Ovary (tissue), 9 donors: ENCODE results near the gene NOVA2. TPM values are rescaled to one million over a fixed set of nuclear protein-coding genes. Genes with fewer than 3 reads are reported as not detected.

ENCODE experiments used
- DNase-seq, 5 donors: peaks; one replicate each; pipeline ENCODE4 v3.0.0-alpha.2; 2019 to 2020
- H3K27ac ChIP-seq, 2 donors: fragments of 200-600 bp; one replicate each; pipeline versions ENCODE4 v1.5.1 to v1.8.0; 2019 to 2022
- H3K27me3 ChIP-seq: fragments of 200-600 bp; one replicate; pipeline ENCODE4 v1.8.0; 2022
- H3K36me3 ChIP-seq: fragments of 200-600 bp; sonication (generic); one replicate; pipeline ENCODE4 v1.5.1; 2019
- H3K4me1 ChIP-seq: one replicate; pipeline ENCODE4 v1.8.1; 2013; ENCODE audit warnings: mild to moderate bottlenecking, moderate library complexity; ENCODE audit not compliant: insufficient read depth
- H3K4me3 ChIP-seq: fragments of 200-600 bp; sonication (generic); one replicate; pipeline ENCODE4 v1.5.1; 2017
- H3K9me3 ChIP-seq, 2 donors: fragments of 200-600 bp in 1 of 2; sonication (generic) in 1 of 2; one replicate each; pipeline versions ENCODE4 v1.5.1 to v1.8.1; 2013 to 2019; ENCODE audit warnings: mild to moderate bottlenecking in 1 of 2, moderate library complexity in 1 of 2
- EP300 ChIP-seq: sonication (generic); formaldehyde crosslinking; IDR thresholded peaks from one replicate; pipeline ENCODE4 v1.6.1; 2017; ENCODE audit warnings: antibody characterized with exemption
- POLR2A ChIP-seq: fragments of 450-650 bp; IDR thresholded peaks from one replicate; pipeline ENCODE4 v1.6.1; 2017; ENCODE audit warnings: antibody characterized with exemption, mild to moderate bottlenecking, moderate library complexity
- WGBS, 3 donors: extraction: QIAGEN DNeasy Blood & Tissue Kit in 1 of 3; methylation state at CpG; one replicate each; pipeline versions ENCODE4 v1.1.5 to v1.1.7; 2013 to 2017; 5-methylcytosine and 5-hydroxymethylcytosine counted together
- intact Hi-C, 4 donors: fragments of 100-400 bp; cut with DNase I; formaldehyde crosslinking; loops; one replicate each; pipeline versions ENCODE4 v1.11.0 to v1.15.1; 2022 to 2023
- polyA plus RNA-seq, 2 donors: library from polyadenylated mRNA; stranded (reverse); fragments of 200-250 nt in 1 of 2; fragments of 350-450 nt in 1 of 2; fragmentation: Illumina TruSeq in 1 of 2; extraction: RNeasy Lipid Tissue Mini Kit (QIAGEN cat#74804) in 1 of 2; gene quantifications; one replicate each; pipeline ENCODE4 v1.2.3, GENCODE V29; 2013 to 2014
- total RNA-seq, 7 donors: library from RNA; depleted of rRNA in 2 of 7; stranded (reverse); fragments of >200 nt in 2 of 7; fragmentation: NEBNext Ultra II Directional in 3 of 7; extraction: Animal tissue kit (Norgen Biotek cat#: 25700) in 3 of 7; gene quantifications; one replicate each; pipeline versions ENCODE4 v1.1.0 to v1.2.4, GENCODE V29; 2016 to 2023
- TF ChIP-seq, protein P1 (sequence below), 3 donors: fragments of 450-650 bp in 2 of 3; fragments of 200-600 bp in 1 of 3; IDR thresholded peaks; one replicate each; pipeline versions ENCODE4 v1.5.1 to v1.8.0; 2016 to 2022; ENCODE audit warnings: antibody characterized with exemption in 3 of 3, mild to moderate bottlenecking in 1 of 3
- donor health status: DM: no; HTN: no; CAD: no; lungs with moderate emphysema.
- donor health status: DM: no; HTN: no; CAD: no.
- donor health status: Bipolar disorder and iron deficiency.
- donor health status: DM: yes; HTN: yes; CAD: no.
- donor health status: DM: no; HTN: no; CAD: no.
- donor health status: DM: yes; HTN: yes; CAD: no.

Gene NOVA2
- total and polyA plus RNA-seq, 9 donors, result 0.23 to 4.8 (median 2.2) TPM

DNA sequence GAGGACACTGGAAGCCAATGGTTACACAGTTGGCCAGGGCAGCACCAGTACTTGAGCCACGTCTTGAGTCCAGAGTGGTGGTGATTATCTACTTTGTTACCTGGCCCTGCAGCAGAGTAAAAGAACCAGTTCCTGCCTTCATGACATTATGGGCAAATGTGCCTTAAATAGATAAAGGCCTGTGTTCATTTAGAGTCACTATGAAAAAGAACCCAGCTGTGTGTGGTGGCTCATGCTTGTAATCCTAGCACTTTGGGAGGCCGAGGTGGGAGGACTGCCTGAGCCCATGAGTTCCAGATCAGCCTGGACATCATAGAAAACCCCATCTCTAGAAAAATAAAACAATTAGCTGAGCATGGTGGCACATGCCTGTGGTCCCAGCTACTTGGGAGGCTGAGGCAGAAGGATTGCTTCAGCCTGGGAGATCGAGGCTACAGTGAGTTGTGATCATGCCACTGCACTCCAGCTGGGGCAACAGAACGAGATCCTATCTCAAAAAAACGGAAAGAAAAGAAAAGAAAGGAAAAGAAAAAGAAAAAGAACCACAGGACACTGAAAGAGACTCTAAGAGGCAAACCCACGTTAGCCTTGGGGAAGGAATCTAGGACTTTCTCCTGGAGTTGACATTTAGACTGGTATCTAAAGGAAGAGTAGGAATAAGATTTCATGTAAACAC, 84.3 kb downstream of the NOVA2 start:
- no peaks in the 10 kb centered on the region for H3K36me3 ChIP-seq
- no peaks in the 10 kb centered on the region for H3K9me3 ChIP-seq
- no peak for DNase-seq
- H3K4me3 ChIP-seq, result no peak overlapping the region
- TF ChIP-seq POLR2A (no peak), EP300 (no peak)
- TF ChIP-seq, protein P1, sequence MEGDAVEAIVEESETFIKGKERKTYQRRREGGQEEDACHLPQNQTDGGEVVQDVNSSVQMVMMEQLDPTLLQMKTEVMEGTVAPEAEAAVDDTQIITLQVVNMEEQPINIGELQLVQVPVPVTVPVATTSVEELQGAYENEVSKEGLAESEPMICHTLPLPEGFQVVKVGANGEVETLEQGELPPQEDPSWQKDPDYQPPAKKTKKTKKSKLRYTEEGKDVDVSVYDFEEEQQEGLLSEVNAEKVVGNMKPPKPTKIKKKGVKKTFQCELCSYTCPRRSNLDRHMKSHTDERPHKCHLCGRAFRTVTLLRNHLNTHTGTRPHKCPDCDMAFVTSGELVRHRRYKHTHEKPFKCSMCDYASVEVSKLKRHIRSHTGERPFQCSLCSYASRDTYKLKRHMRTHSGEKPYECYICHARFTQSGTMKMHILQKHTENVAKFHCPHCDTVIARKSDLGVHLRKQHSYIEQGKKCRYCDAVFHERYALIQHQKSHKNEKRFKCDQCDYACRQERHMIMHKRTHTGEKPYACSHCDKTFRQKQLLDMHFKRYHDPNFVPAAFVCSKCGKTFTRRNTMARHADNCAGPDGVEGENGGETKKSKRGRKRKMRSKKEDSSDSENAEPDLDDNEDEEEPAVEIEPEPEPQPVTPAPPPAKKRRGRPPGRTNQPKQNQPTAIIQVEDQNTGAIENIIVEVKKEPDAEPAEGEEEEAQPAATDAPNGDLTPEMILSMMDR (IDR thresholded peaks at IDR 0.05), result no peak
- H3K4me1 ChIP-seq, result peaks cover 9% of the 10 kb centered on the region
- H3K27me3 ChIP-seq, result no peaks in the 10 kb centered on the region
- no peak overlapping the region for H3K27ac ChIP-seq
- 69 to 74% (median 71%) methylated on average over 6 of the region's 6 CpGs for WGBS, 3 donors
- intact Hi-C loops, result loop anchor here in 1 of 4 donors (10.0 kb wide), 1 partner anchor 75 kb away; the partner anchor contains the start of gene RSPH6A

DNA sequence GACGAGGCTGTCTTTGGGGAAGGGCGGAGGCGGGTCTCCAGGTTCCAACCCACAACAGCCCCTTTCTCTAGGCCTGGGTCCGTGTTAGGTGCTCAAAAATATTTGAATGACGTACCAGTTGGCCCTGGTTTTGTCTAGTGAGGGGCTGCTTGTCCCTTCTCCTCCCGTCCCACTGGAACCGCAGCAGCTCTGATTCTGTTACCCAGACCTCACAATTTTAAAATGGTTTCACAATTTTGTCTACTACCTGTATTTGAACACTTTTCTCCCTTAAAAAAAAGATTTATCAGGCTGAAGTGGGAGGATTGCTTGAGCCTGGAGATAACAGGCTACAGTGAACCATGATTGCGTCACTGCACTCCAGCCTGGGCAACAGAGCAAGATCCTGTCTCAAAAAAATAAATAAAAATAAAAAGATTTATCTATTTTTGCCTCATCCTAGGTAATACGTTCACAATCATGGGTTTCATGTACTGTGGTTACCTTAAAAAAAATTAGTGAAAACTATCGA, 86.4 kb downstream of the NOVA2 start:
- peak overlapping the region; percentile 51 for H3K4me3 ChIP-seq
- no peaks in the 10 kb centered on the region for H3K36me3 ChIP-seq
- intact Hi-C loops, result loop anchor here in 1 of 4 donors (10.0 kb wide), 1 partner anchor 72 kb away; the partner anchor contains the start of gene RSPH6A
- H3K27me3 ChIP-seq, result no peaks in the 10 kb centered on the region
- WGBS, 3 donors, result 22 to 25% (median 23%) methylated on average over 10 of the region's 10 CpGs
- TF ChIP-seq, protein P1 (IDR thresholded peaks at IDR 0.05), result no peak
- no peak for TF ChIP-seq POLR2A
- TF ChIP-seq EP300, result no peak
- peak overlapping the region; percentile 62 to 88 for H3K27ac ChIP-seq
- peaks cover 23% of the 10 kb centered on the region for H3K4me1 ChIP-seq
- H3K9me3 ChIP-seq, result no peaks in the 10 kb centered on the region
- peak in 1 of 5 donors; percentile 35 for DNase-seq

DNA sequence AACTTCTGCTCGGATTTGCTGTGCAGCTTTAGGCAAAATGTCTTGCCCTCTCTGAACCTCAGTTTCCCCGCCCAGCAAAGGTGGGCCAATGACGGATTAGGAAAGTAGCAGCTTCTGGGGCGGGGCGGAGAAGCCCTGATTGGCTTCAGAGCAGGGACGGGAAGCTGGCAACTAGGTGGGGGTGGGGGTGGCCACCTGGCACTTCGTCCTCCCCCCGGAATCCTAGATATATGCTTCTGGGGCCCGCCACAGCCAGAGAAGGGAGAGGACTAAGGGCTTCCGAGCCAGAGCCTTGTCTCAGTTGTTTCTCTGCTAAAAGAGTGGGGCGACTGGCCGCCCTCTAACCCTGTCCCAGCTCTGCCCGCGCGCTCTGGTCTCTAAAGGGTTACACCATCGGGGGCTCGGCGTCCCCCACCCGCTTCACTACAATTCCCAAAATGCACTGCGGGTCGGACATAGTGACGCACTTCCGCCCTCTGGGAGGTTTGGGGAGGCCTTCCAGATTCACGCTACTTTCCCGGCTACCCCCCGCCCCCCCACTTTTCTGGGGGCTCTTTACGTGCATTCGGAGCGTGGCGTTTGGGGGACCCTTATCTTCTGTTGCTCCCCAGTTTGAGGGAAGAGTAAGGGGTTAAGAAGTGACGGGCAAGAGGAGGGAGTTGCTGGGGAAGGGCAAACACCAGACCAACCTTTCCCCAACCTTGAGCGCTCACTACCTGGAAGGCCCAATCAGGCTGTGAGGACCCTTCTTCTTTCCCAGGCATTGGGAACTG, 87.1 kb downstream of the NOVA2 start:
- H3K27ac ChIP-seq, result peak overlapping the region; percentile 86 to 88
- no peaks in the 10 kb centered on the region for H3K9me3 ChIP-seq
- WGBS, 3 donors, result 0 to 1% (median 0%) methylated on average over 31 to 32 of the region's 32 CpGs
- TF ChIP-seq, protein P1 (IDR thresholded peaks at IDR 0.05), result peak in 1 of 3 donors; percentile 5
- TF ChIP-seq POLR2A (peak; percentile 84), EP300 (no peak)
- H3K27me3 ChIP-seq, result no peaks in the 10 kb centered on the region
- intact Hi-C loops, result loop anchor here in 1 of 4 donors (10.0 kb wide), 1 partner anchor 72 kb away; the partner anchor contains the start of gene RSPH6A
- peak overlapping the region; percentile 51 for H3K4me3 ChIP-seq
- no peaks in the 10 kb centered on the region for H3K36me3 ChIP-seq
- peaks cover 23% of the 10 kb centered on the region for H3K4me1 ChIP-seq
- DNase-seq, result peak; percentile 87 to 93 (median 92)

DNA sequence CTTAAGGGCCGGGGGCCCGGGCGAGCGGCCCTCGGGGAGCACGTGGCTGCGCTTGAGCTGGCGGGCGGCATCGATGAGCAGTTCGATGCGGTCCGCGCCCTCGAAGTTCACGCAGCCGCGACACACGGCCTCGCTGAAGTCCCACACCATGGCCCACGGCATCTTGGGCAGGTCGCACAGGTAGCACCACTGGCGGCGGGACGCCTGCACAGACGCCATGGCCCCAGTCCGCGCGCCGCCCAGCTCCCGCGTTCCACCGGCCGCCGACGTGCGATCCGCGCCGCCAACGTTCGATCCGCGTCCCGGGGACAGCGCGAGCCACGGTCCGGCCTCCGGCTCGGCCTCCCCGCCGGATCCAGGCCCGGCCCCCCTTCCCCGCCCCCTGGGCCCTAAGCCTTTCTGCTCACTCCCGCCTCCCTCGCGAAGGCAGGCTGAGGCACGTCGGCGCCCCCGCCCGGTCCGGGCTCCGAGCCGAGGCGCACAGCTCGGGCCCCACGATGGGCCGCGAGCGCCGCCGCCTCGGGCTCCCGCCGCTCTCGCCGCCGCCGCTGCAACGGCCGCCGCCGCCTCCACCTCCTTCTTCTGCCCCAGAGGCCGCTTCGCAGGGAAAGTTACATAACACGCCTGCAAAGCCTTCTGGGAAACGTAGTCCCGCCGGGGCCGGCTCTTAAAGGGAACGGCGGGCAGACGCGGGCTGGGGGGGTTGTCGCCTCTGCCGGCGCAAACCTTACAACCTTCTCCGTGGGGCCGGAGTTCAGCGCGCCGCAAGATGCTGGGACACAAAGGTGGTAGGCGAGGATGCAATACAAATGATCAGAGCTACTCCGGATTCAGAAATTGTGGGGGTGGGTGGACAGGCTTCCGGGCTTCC, 87.9 kb downstream of the NOVA2 start, which contains the start of gene IRF2BP1:
Gene IRF2BP1 (minus strand): TSS at position 586 of the 871 bp plus-strand sequence. CDS start 367 bp downstream, at position 219.
- H3K27ac ChIP-seq, result peak within 1 kb of the TSS; percentile 86 to 88
- H3K4me3 ChIP-seq, result peak within 1 kb of the TSS; percentile 51
- no peaks in the 10 kb centered on the region for H3K9me3 ChIP-seq
- intact Hi-C loops, result loop anchor here in 1 of 4 donors (10.0 kb wide), 1 partner anchor 71 kb away; the partner anchor contains the start of gene RSPH6A
- H3K36me3 ChIP-seq, result no peaks in the 10 kb centered on the region
- no peaks in the 10 kb centered on the region for H3K27me3 ChIP-seq
- peaks cover 23% of the 10 kb centered on the region for H3K4me1 ChIP-seq
- peak; percentile 91 to 95 (median 91) for DNase-seq
- 0% methylated on average over 65 to 107 of the region's 107 CpGs for WGBS, 3 donors
- TF ChIP-seq POLR2A (peak; percentile 82), EP300 (no peak)
- TF ChIP-seq, protein P1 (IDR thresholded peaks at IDR 0.05), result peak in 2 of 3 donors; percentile 24 to 31
